G401 (cell line): ENCODE results near the gene OPN4. TPM values are rescaled to one million over a fixed set of nuclear protein-coding genes. Genes with fewer than 3 reads are reported as not detected.
A peak's percentile ranks its signal among the peaks of the same experiment; 100 is the strongest.

Experiments used
- DNase-seq: peaks from one replicate; pipeline ENCODE4 v3.0.0-alpha.2; 2015; ENCODE audit warnings: low spot score
- in situ Hi-C: cut with HindIII; loops from 2 replicates; pipeline ENCODE4 v1.10.0; 2016; ENCODE audit warnings: low sequenced_read_pairs, mixed read lengths
- total RNA-seq: library from RNA; depleted of rRNA; stranded (reverse); fragments of >200 nt; shearing (Covaris generic); gene quantifications from 2 replicates; pipeline ENCODE4 v1.2.3, GENCODE V29; 2014

Gene OPN4
- total RNA-seq, 1 experiment from 2014 or later, result not detected

DNA sequence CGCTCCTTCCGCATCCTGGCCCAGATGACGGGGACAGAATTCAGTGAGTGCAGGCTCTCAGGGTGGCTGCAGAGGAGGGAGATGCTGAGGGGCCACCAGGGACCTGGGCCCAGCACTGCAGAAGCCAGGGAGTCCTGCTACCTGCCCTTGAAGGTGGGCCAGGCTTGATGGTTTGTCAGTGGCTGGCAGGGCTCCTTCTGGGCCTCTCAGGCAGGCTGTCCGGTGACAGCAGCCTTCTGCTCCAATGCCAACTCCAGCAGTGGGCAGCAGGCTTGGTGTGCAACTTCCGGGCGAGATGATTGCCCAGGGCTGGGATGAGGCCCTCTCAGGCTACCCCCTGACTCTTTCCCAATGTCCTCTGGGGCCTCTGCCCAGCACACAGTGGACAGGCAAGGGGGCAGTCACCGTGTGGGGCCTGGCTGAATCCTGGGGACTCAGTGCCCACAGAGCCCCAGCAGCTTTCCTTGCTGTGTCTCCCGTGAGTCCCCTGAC lies 37.7 kb downstream of the OPN4 start:
- in situ Hi-C loops, result no loop called here
- DNase-seq, result no peak

GRCh38 chr10:86692664-86693063 lies 38.3 kb downstream of the OPN4 start:
- in situ Hi-C loops, result no loop called here
- DNase-seq, result no peak

GRCh38 chr10:86693275-86693674 lies 38.9 kb downstream of the OPN4 start:
- in situ Hi-C loops, result no loop called here
- no peak for DNase-seq

DNA sequence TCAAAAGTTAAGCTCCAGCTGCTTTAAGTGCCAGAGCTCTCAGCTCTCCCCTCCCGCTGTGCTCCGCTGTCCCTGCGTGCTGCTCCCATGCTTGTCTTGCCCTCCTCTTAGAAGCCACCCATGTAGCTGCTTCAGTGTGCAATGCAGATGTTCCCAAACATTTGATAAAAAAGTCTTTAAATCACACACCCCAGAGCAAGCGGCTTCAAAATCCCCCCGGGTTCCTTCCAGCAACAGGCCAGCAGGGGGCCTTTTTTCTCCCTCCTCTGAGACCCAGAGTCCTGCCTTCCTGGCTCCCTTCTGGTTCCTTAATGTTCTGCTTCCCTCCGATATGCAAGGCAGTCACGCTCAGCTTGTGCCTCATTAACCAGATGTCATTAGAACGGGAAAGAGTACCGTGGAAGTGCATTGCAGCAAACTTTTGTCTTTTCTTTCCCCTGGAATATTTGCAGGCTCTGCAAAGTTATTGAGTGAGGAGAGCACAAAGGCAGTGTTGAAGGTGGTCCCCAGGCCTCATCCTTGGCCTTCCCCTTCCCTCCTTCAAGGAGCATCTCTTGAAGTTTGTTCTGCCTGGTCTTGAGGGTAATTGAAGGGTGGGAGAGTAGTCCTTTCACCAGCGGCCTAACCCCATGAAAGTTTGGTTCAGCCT lies 39.5 kb downstream of the OPN4 start:
- DNase-seq, result peak; percentile 10
- in situ Hi-C loops, result no loop called here

GRCh38 chr10:86698207-86698940 lies 44.0 kb downstream of the OPN4 start:
- in situ Hi-C loops, result no loop called here
- no peak for DNase-seq

- in situ Hi-C loops, result no loop called here
- DNase-seq, result no peak
Observed at GRCh38 chr10:86699125-86699524, 44.8 kb downstream of the OPN4 start.

DNA sequence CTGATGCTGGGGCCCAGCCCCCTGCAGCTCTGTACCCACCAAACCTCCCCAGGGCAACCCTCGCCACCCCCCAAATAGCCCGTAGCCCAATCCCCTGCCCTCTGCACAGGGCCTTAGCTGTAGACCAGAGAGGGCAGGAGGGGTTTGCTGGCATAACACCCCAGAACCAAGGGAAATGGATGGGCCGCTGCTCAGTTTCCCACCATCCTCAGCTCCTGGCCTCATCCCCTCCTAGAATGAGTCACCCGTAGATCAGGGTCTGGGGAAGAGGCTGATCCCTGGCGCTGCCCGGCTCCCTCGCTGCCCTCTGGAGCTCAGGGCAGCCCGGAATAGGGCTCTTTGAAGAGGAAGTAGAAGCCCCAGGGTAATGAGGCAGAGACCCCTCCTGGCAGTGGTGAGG lies 45.2 kb downstream of the OPN4 start:
- DNase-seq, result no peak
- in situ Hi-C loops, result no loop called here

DNA sequence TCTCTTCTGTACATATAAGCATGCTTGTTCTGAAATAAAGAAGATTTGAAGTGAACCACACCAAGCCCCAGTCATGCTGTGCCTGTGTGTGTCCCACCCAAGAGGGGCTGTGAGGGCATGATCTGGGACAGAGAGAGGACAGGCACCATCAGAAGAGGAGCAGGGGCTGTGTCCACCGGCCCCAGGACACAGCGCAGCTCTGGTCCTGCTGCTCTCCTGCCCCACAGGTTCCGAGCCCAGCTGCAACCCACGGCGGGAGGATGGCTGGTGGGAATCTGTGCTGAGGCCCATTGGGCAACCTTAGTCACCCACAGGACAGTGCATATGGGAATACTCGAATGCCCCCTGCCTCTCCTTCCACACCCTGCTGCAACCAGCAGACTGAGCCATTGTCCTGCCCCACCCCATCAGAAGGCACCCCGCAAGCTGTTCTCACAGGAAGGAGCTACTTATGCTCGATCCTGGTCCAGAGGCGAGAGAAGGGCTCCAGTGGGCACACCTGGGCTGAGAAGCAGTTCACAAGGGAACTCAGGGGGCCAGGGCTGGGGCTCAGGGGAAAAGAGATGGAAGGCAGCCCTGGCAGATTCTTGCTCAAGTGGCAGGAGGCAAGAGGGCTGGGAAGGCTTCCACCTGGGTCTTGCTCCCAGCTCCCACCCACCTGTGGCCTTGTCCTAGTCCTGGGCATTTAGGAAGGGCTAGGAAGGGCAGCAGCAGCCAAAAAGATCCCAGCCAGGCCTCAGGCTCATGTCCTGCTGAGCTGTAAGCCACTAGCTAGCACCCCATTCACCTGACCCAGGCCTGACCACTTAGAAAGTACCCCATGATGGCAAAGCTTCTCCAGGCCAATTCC lies 45.9 kb downstream of the OPN4 start:
- in situ Hi-C loops, result loop anchor here (5.0 kb wide), 1 partner anchor 102 kb away; no protein-coding TSS in a partner anchor

DNA sequence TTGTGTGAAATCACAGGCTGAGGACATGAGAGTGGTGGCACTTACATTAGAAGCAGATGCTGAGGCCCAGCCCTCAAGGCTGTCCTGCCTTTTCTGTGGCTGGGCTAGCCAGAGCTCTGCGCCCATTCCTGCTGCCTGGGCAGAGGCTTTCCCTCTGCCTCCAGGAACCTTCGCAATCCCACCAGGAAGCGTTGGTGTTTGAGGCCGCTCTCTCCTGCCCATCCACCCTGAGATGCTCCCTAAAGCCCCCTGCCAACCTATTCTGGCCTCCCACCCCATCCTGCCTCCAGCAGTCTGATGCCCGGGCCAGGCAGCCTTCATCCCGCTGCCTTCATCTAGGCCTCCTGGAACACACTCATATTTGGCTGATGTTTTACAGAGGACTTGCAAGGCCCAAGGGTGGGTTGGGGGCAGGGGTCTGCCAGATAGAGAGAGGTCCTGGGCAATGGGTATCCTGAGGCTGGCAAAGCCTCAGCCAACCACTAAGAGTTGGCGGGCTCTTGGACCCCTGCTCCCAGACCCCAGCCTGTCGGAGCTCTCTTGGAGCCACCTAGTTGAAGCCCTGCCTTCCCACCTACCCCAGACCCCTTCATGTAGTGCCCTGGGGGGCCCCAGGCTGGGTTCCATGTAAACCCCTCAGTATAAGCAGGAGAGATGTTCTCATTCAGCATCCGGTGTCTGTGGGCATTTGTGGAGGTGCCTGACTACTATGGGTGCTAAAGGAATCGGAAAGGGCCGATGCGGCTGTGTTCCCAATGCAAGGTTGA lies 46.7 kb downstream of the OPN4 start:
- in situ Hi-C loops, result loop anchor here (5.0 kb wide), 1 partner anchor 101 kb away; no protein-coding TSS in a partner anchor
- DNase-seq, result no peak

More for the DNA sequence above, 45.9 kb downstream of the OPN4 start:
- no peak for DNase-seq

DNA sequence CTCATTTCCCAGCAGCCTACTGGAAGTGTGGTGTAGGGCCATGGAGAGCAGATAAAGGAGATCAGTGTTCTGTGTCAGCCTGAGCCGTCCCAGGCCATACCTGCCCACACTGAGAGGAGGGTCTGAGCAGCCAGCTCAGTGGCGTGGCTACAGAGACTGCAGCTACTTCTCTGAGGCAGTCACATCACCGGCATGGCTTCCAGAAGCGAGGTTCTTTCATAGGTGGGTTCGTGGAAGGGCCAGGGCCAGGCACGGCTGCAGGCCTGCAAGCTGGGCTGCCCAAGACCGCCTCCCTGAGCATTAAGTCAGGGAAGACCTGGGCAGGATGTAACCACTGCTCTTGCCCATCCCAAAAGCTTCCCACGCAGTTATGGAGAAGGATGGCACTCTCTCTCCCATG lies 48.8 kb downstream of the OPN4 start:
- no peak for DNase-seq
- in situ Hi-C loops, result loop anchor here (5.0 kb wide), 1 partner anchor 99 kb away; no protein-coding TSS in a partner anchor

GRCh38 chr10:86705139-86705538 lies 50.8 kb downstream of the OPN4 start:
- no peak for DNase-seq
- in situ Hi-C loops, result no loop called here

DNA sequence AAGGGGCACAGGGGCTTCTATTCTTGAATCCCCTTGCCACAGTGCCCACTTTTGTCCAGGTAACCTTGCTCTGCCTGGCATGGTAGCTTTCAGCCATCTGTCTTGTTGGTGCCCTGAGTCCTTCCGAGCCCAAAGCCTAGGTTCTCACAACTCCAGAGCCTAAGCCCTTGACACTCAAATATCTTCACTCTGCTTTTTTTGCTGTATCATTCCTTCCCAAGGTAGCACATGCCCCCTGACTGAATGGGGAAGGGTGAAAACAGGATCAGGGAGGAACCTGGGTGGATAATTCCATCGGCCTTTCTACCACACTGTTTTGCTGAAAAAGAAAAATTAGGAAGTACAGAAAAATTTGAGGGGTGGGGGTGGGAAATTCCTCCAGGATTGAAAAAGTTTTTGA lies 51.6 kb downstream of the OPN4 start:
- in situ Hi-C loops, result no loop called here
- DNase-seq, result no peak

DNA sequence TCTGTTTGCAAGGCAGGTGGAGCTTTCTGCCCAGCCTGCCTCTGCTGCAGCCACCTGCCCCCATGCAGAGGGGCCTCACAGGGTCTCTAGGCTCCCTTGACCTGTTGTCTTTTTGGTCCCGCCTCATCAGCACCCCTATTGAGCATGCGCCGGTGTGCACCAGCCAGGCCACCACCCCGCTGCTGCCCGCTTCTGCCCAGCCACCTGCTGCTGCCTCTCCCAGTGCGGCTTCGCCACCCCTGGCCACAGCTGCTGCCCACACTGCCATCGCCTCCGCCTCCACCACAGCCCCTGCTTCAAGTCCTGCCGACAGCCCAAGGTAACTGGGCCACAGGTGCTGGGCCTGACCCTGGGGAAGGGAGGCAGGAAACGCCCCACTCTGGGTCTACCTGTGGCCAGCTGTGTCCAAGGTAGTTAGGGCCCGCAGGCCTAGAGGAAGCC lies 52.1 kb downstream of the OPN4 start:
- no peak for DNase-seq
- in situ Hi-C loops, result no loop called here

- DNase-seq, result no peak
Observed at GRCh38 chr10:86706977-86707376, 52.6 kb downstream of the OPN4 start.

GRCh38 chr10:86707505-86707904 lies 53.2 kb downstream of the OPN4 start:
- in situ Hi-C loops, result no loop called here
- DNase-seq, result no peak

More at GRCh38 chr10:86706977-86707376, 52.6 kb downstream of the OPN4 start:
- in situ Hi-C loops, result no loop called here

DNA sequence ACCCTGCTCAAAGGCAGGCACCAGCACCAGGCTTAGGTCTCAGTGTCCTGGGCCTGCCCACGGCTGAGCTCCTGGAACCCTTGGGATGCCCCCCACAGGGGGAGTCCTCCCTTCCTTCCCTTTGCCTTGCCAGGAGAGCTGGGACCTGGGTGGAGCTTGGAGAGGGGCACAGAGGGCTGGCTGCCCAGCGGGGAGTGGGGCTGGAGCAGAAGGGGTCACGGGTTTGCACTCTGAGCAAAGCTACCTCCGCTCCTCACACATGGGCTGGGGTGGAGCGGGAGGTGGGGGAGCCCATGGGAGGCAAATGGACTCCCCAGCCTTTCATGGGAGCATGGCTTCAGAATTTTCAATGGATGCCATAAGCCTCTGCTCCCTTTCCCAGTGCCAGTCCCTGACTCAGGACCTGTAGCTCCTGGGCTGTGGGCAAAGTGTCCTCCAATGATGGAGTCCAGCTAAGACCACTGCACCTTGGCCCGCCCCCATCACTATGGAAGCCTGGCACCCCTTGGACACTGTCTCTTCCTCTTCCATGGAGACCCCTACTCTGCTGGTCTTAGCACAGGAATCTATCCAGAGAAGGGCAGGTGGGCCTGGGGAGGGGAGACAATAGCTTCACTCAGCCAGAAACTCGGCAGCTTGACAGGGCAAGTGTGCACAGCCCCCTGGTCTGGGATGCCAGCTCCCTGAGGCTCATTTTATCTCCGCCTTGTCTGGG lies 53.9 kb downstream of the OPN4 start:
- in situ Hi-C loops, result no loop called here
- no peak for DNase-seq

GRCh38 chr10:86708783-86709380 lies 54.5 kb downstream of the OPN4 start:
- no peak for DNase-seq
- in situ Hi-C loops, result no loop called here
